GOT3 (cell line): ENCODE data around the gene NFX1.
"Not testable (repeated sequence)": the region's sequence is repeated elsewhere in the genome, so short reads cannot be mapped to it uniquely, and the experiment has no call there.

Experiments
- DNase-seq: peaks from one replicate; lab custom pipeline; 2025; ENCODE audit warnings: mixed read lengths; lab: John Stamatoyannopoulos, UW

NFX1 gene

GRCh38 chr9:33310748-33311147 is 20.4 kb downstream of the NFX1 start:
- no peak for DNase-seq

- DNase-seq: no peak
Observed at GRCh38 chr9:33311953-33312352, 21.6 kb downstream of the NFX1 start.

- no peak for DNase-seq
Observed at GRCh38 chr9:33315371-33315770, 25.1 kb downstream of the NFX1 start.

- DNase-seq: not testable (repeated sequence)
Observed at GRCh38 chr9:33317136-33317535, 26.8 kb downstream of the NFX1 start.

- DNase-seq: no peak
Observed at GRCh38 chr9:33318225-33318624, 27.9 kb downstream of the NFX1 start.

GRCh38 chr9:33318781-33319180 is 28.5 kb downstream of the NFX1 start:
- no peak for DNase-seq

GRCh38 chr9:33320230-33320567 is 29.9 kb downstream of the NFX1 start:
- DNase-seq: no peak

GRCh38 chr9:33320568-33321261 is 30.4 kb downstream of the NFX1 start:
- DNase-seq: no peak

- DNase-seq: peak; percentile 10
Observed at GRCh38 chr9:33329117-33329563, 38.8 kb downstream of the NFX1 start.

GRCh38 chr9:33329979-33330378 is 39.7 kb downstream of the NFX1 start:
- no peak for DNase-seq

- no peak for DNase-seq
Observed at GRCh38 chr9:33331377-33331891, 41.1 kb downstream of the NFX1 start.

GRCh38 chr9:33332011-33332410 is 41.7 kb downstream of the NFX1 start:
- no peak for DNase-seq

- DNase-seq: not testable (repeated sequence)
Observed at GRCh38 chr9:33332956-33333355, 42.6 kb downstream of the NFX1 start.

GRCh38 chr9:33340186-33340585 is 49.9 kb downstream of the NFX1 start:
- DNase-seq: no peak

GRCh38 chr9:33341182-33341581 is 50.9 kb downstream of the NFX1 start:
- no peak for DNase-seq

GRCh38 chr9:33344145-33344544 is 53.8 kb downstream of the NFX1 start:
- DNase-seq: no peak

GRCh38 chr9:33346564-33346963 is 56.2 kb downstream of the NFX1 start:
- DNase-seq: no peak

- DNase-seq: no peak
Observed at GRCh38 chr9:33348998-33349397, 58.7 kb downstream of the NFX1 start.

- DNase-seq: no peak
Observed at GRCh38 chr9:33349743-33350142, 59.4 kb downstream of the NFX1 start.

GRCh38 chr9:33350310-33350709 is 60.0 kb downstream of the NFX1 start:
- no peak for DNase-seq

GRCh38 chr9:33351547-33351946 is 61.2 kb downstream of the NFX1 start:
- DNase-seq: no peak

GRCh38 chr9:33354651-33355211 is 64.4 kb downstream of the NFX1 start:
- no peak for DNase-seq

- DNase-seq: no peak
Observed at GRCh38 chr9:33355933-33356332, 65.6 kb downstream of the NFX1 start.

- DNase-seq: not testable (repeated sequence)
Observed at GRCh38 chr9:33358641-33359040, 68.3 kb downstream of the NFX1 start.
